GM19463 (cell line): ENCODE measurements around the gene STPG4.
"Not testable (repeated sequence)": the region's sequence is repeated elsewhere in the genome, so short reads cannot be mapped to it uniquely, and the experiment has no call there.

ENCODE experiments used
- ATAC-seq: cut with Tn5 transposase; IDR thresholded peaks from one replicate; pipeline ENCODE4 v1.9.1; 2021; ENCODE audit warnings: mild to moderate bottlenecking, moderate library complexity; ENCODE audit not compliant: unreplicated experiment

Gene STPG4

GRCh38 chr2:47128705-47129104, 26.4 kb downstream of the STPG4 start:
- no peak for ATAC-seq

GRCh38 chr2:47127862-47128543, 27.1 kb downstream of the STPG4 start:
- no peak for ATAC-seq

GRCh38 chr2:47126783-47127182, 28.3 kb downstream of the STPG4 start:
- no peak for ATAC-seq

- not testable (repeated sequence) for ATAC-seq
Measured at GRCh38 chr2:47124740-47125139, 30.4 kb downstream of the STPG4 start.

GRCh38 chr2:47120424-47120823, 34.7 kb downstream of the STPG4 start:
- ATAC-seq: not testable (repeated sequence)

GRCh38 chr2:47119001-47119400, 36.1 kb downstream of the STPG4 start:
- ATAC-seq: no peak

- no peak for ATAC-seq
Measured at GRCh38 chr2:47118581-47118980, 36.5 kb downstream of the STPG4 start.

GRCh38 chr2:47112665-47113435, 42.3 kb downstream of the STPG4 start:
- no peak for ATAC-seq

- ATAC-seq: no peak
Measured at GRCh38 chr2:47109680-47110079, 45.4 kb downstream of the STPG4 start.

GRCh38 chr2:47109007-47109375, 46.1 kb downstream of the STPG4 start:
- ATAC-seq: no peak

GRCh38 chr2:47108267-47109006, 46.7 kb downstream of the STPG4 start:
- ATAC-seq: not testable (repeated sequence)

GRCh38 chr2:47107201-47107600, 47.9 kb downstream of the STPG4 start:
- ATAC-seq: not testable (repeated sequence)

- not testable (repeated sequence) for ATAC-seq
Measured at GRCh38 chr2:47106231-47106630, 48.9 kb downstream of the STPG4 start.

- not testable (repeated sequence) for ATAC-seq
Measured at GRCh38 chr2:47099712-47100111, 55.4 kb downstream of the STPG4 start.

GRCh38 chr2:47098953-47099352, 56.2 kb downstream of the STPG4 start:
- ATAC-seq: no peak

GRCh38 chr2:47097563-47097962, 57.5 kb downstream of the STPG4 start:
- no peak for ATAC-seq

- no peak for ATAC-seq
Measured at GRCh38 chr2:47096451-47096850, 58.7 kb downstream of the STPG4 start.

GRCh38 chr2:47095349-47096020, 59.6 kb downstream of the STPG4 start:
- no peak for ATAC-seq

- ATAC-seq: no peak
Measured at GRCh38 chr2:47094511-47095142, 60.5 kb downstream of the STPG4 start.

GRCh38 chr2:47093626-47094025, 61.5 kb downstream of the STPG4 start:
- no peak for ATAC-seq

GRCh38 chr2:47092465-47092864, 62.6 kb downstream of the STPG4 start:
- no peak for ATAC-seq
